GM13976 (cell line): ENCODE measurements around the gene ARHGAP31.

Experiments used
- DNase-seq: peaks from one replicate; pipeline ENCODE4 v3.0.0; 2012; ENCODE audit warnings: low spot score
- CTCF ChIP-seq: IDR thresholded peaks from 2 replicates; pipeline ENCODE4 v1.5.1; 2012; ENCODE audit warnings: borderline replicate concordance, mild to moderate bottlenecking; ENCODE audit not compliant: insufficient read depth; ENCODE audit errors: extremely low read depth, missing control alignments, control extremely low read depth
- in situ Hi-C: fragments of 300-500 bp; cut with MboI; formaldehyde crosslinking; loops from one replicate; pipeline ENCODE4 v1.12.0; 2022; ENCODE audit warnings: low sequenced_read_pairs, mixed read lengths, inconsistent platforms; ENCODE audit not compliant: unreplicated experiment

The ARHGAP31 gene

GRCh38 chr3:119400466-119400865, 106.3 kb downstream of the ARHGAP31 start:
- in situ Hi-C loops: no loop called here
- TF ChIP-seq CTCF: no peak
- DNase-seq: no peak

GRCh38 chr3:119401069-119401468, 106.9 kb downstream of the ARHGAP31 start:
- no peak for TF ChIP-seq CTCF
- DNase-seq: peak; percentile 46

DNA sequence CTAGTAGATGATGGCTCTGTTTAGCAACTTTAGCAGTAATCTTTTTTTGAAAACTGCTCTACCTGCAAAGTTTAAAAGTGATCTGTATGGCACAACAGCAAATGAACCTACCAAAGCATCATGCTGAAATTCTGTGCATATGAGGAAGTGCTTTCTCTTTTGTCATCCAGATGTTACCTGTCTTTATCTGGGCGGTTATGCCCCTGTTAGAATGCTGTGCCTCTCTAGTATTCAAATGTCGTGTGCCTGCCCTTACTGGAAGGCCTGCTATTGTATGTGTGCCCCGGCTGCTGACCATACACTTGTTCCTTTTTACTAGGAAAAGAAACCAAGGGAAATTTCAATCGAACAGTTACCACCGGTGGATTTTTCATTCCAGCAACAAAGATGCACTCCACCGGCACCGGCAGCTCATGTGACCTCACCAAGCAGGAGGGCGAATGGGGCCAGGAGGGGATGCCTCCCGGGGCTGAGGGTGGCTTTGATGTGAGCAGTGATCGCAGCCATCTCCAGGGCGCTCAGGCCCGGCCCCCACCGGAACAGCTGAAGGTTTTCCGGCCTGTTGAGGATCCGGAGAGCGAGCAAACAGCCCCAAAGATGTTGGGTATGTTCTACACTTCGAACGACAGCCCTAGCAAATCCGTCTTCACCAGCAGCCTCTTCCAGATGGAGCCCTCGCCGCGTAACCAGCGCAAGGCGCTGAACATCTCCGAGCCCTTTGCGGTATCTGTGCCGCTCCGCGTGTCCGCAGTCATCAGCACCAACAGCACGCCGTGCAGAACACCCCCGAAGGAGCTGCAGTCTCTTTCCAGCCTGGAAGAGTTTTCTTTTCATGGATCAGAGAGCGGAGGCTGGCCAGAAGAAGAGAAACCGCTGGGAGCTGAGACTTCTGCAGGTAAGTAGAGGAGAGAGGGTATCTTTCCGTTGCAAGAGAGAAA, 107.6 kb downstream of the ARHGAP31 start:
- in situ Hi-C loops: no loop called here
- peak; percentile 43 for DNase-seq
- TF ChIP-seq CTCF: no peak

More at GRCh38 chr3:119401069-119401468, 106.9 kb downstream of the ARHGAP31 start:
- in situ Hi-C loops: no loop called here

- TF ChIP-seq CTCF: no peak
- in situ Hi-C loops: no loop called here
- no peak for DNase-seq
Measured at GRCh38 chr3:119402791-119403190, 108.6 kb downstream of the ARHGAP31 start.

DNA sequence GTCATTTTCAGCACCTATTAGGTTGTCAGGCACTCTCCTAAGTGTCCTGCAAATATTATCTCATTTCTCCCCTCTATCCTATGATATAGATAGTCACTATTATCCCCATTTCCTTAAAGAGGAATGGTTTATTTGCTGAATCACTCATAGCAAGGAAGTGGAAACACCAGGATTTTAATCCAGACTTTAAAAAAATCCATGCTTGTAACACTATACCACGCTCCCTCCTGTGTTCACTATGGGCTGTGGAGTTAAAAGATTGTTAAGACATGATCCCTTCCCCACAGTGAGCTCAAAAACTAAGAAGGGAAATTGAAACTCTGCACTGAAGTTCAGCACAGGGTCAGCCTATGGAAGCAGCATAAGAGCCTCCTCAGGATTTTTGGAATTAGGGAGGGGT, 109.0 kb downstream of the ARHGAP31 start:
- in situ Hi-C loops: no loop called here
- TF ChIP-seq CTCF: no peak
- no peak for DNase-seq

DNA sequence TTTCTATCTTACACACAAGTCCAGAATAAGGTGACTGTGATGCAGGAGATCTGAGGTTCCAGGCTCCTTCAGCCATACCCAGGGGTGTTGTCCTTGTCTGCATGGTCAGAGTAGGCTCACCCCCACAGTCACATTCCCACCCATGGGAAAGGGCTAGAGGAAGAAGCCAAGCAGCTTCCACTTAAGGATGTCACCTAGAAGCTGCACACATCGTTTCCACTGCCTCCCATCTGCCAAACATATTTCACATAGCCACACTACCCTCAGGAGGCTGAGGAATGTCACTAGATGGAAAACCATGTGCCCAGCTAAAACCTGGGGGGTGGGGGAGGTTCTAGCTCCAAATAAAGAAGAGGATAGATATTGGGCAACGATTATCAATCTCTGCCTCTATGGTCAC, 111.1 kb downstream of the ARHGAP31 start:
- TF ChIP-seq CTCF: no peak
- no peak for DNase-seq
- in situ Hi-C loops: no loop called here
